Measurements from ENCODE around the gene CIRBP. TPM values are rescaled to one million over a fixed set of nuclear protein-coding genes. Genes with fewer than 3 reads are reported as not detected.
A peak's percentile ranks its signal among the peaks of the same experiment; 100 is the strongest.

Gene CIRBP
- total RNA-seq, 2 donors from 2014 or later = 492 to 644 TPM

DNA sequence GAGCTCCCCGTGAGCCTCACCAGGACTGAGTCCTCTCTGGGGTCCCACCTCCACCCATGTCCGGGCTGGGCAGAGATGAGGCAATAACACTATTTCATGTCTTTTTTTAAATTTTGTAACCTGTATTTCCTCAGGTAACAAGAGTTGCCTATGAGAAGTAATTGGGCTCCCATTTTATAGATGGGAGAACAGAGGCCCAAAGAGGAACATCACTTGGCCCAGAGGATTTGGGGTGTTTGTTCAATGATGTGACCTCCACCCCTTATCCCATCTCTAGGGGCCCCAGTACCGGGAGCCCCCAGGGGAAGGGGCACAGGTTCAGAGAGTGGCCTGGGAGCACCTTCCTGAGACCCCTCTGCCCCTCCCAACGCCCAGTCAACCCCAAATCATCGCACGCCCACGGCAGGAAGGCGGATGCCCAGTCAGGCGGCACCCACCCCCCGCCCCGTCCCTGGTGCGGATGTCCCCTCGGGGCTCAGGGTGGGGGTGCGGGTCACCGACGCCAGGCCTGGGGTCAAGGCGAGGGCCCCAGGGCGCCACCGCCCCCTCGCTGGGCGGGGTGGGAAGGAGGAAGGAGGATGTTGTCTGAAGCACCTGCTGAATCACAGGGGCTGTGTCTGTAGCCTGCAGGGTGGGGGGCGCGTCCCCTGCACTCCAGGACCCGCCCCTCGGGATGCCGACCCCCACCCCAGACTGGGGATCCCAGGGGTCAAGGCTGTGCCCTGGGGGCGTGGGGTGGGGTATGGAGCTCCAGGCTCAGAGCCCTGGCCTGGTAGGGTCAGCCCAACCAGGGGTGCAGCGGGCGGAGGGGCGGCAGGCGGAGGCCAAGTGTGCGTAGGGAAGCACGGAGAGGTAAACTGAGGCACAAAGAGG, 9.0 kb upstream of the CIRBP start:
- peak overlapping the region; percentile 76 to 95 for H3K27ac ChIP-seq
- DNase-seq (ENCODE audit: low spot score) (no peak), ATAC-seq (ENCODE audit: insufficient number of reproducible peaks, low FRiP score, low read depth) (no peak)
- H3K9me3 ChIP-seq = no peaks in the 10 kb centered on the region
- peaks cover 27% of the 10 kb centered on the region for H3K36me3 ChIP-seq
- peak overlapping the region; percentile 82 for H3K4me3 ChIP-seq
- peaks cover 56 to 77% of the 10 kb centered on the region in 2 donors for H3K4me1 ChIP-seq (ENCODE audit: control insufficient read depth in 1 of 2, low read depth in 2 of 2)
- TF ChIP-seq, protein P1, sequence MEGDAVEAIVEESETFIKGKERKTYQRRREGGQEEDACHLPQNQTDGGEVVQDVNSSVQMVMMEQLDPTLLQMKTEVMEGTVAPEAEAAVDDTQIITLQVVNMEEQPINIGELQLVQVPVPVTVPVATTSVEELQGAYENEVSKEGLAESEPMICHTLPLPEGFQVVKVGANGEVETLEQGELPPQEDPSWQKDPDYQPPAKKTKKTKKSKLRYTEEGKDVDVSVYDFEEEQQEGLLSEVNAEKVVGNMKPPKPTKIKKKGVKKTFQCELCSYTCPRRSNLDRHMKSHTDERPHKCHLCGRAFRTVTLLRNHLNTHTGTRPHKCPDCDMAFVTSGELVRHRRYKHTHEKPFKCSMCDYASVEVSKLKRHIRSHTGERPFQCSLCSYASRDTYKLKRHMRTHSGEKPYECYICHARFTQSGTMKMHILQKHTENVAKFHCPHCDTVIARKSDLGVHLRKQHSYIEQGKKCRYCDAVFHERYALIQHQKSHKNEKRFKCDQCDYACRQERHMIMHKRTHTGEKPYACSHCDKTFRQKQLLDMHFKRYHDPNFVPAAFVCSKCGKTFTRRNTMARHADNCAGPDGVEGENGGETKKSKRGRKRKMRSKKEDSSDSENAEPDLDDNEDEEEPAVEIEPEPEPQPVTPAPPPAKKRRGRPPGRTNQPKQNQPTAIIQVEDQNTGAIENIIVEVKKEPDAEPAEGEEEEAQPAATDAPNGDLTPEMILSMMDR (IDR thresholded peaks at IDR 0.05) = no peak
- no peaks in the 10 kb centered on the region for H3K27me3 ChIP-seq (replicated peaks; ENCODE audit: insufficient read depth)

DNA sequence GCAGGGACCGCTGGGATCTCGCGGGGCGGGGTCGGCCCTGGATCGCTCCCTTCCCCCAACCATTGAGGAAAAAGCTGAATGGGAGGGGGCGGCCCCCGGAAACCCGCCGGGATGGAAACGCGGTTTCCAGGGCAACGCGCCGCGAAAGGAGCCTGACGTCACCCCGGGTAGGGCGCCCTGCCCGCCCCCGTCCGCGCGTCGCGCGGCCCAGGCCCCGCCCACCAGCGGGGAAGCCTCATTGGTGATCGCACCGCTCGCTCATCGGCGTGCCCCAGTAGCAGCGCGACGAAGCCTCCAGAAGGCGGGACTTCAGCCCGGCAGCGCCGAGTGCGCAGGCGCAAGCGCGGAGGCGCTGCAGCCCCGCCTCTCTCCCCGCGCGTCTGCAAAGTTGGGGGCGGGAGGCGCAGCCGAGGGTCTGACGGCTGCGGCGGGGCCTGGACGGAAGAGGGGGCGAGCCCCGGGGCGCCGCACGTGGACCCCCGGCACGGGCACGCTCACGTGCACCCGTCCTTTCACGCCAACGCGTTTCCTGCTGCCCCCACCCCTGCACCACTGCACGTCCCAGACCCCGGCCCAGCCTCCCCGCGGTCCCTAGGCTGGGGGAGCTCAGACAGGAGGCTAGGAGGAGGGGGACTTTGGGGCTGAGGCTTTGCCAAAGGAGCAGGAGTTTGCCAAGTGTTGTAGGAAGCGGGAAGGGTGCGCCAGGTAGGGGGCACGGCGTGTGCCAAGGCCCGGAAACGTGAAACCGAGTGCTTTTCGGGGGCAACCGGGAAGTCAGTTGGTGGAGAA, 8.2 kb upstream of the CIRBP start:
- H3K9me3 ChIP-seq = no peaks in the 10 kb centered on the region
- peak; percentile 19 for ATAC-seq (ENCODE audit: insufficient number of reproducible peaks, low FRiP score, low read depth)
- peaks cover 18% of the 10 kb centered on the region for H3K36me3 ChIP-seq
- H3K4me3 ChIP-seq = peak overlapping the region; percentile 82
- H3K27me3 ChIP-seq (replicated peaks; ENCODE audit: insufficient read depth) = no peaks in the 10 kb centered on the region
- no peak for DNase-seq (ENCODE audit: low spot score)
- peak overlapping the region; percentile 95 to 98 for H3K27ac ChIP-seq
- peaks cover 53 to 76% of the 10 kb centered on the region in 2 donors for H3K4me1 ChIP-seq (ENCODE audit: control insufficient read depth in 1 of 2, low read depth in 2 of 2)
- TF ChIP-seq, protein P1 (IDR thresholded peaks at IDR 0.05) = no peak

DNA sequence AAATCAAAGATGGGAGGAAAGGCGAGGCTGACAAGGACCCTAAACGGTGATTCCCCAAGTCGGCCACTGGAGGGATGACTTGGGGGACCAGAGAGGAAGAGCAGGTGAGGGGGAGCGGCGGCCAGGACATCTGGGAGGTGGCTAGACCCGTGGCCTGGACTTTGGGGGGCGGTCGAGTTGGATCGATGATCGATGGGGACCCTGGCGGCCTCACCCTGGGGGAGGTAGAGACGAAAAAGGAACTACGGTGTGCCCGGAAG, 7.7 kb upstream of the CIRBP start:
- Histone ChIP-seq H3K27ac (peak overlapping the region; percentile 95 to 98), H3K9me3 (no peaks in the 10 kb centered on the region), H3K27me3 (replicated peaks; ENCODE audit: insufficient read depth) (no peaks in the 10 kb centered on the region), H3K4me3 (peak overlapping the region; percentile 82), H3K36me3 (peaks cover 13% of the 10 kb centered on the region), H3K4me1 (ENCODE audit: control insufficient read depth in 1 of 2, low read depth in 2 of 2) (peaks cover 57 to 78% of the 10 kb centered on the region in 2 donors)
- no peak for DNase-seq (ENCODE audit: low spot score)
- no peak for ATAC-seq (ENCODE audit: insufficient number of reproducible peaks, low FRiP score, low read depth)
- TF ChIP-seq, protein P1 (IDR thresholded peaks at IDR 0.05) = no peak

DNA sequence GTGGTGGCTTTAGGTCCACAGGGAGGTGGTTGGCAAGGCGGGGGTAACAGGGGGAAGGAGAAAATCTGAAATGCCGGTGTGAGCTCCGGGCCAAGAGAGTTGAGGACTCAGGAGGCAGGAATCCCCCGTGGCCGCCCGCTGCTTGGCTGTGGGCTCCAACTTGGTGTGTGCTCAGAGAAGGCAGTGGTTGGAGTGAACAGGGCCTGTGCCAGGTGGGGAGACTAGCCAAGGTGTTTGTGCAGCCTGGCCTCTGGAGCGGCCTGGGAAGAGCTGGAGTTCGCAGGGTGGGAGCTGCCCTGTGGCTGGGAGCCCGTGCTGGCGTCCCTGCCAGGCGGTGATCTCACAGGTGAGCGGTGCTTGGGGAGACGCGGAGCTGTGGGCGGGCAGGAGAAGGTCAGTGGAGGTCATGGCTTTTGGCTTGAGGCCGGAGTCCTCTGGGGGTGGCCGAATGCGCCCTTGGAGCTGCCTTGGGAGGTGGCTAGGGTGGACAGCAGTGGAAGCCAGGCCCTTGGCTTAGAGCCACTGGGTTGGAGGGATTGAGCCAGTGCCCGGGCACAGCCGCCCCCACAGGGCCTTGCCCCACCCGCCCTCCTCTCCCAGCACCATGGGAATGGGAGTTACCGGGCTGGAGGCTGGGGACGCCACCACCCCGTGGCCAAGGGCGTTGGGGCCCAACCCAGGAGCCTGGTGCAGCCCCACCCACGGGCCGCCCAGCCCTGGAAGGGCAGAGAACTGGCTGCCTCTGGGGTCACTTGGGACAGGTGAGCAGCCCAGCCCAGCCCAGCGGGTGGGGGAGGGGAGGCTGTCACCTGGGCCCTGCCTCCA, 7.1 kb upstream of the CIRBP start:
- DNase-seq (ENCODE audit: low spot score) (peak; percentile 74), ATAC-seq (ENCODE audit: insufficient number of reproducible peaks, low FRiP score, low read depth) (peak; percentile 8)
- Histone ChIP-seq H3K4me1 (ENCODE audit: control insufficient read depth in 1 of 2, low read depth in 2 of 2) (peaks cover 57 to 79% of the 10 kb centered on the region in 2 donors), H3K9me3 (no peaks in the 10 kb centered on the region), H3K4me3 (peak overlapping the region; percentile 82), H3K36me3 (peaks cover 9% of the 10 kb centered on the region), H3K27ac (peak overlapping the region; percentile 95 to 98), H3K27me3 (replicated peaks; ENCODE audit: insufficient read depth) (no peaks in the 10 kb centered on the region)
- TF ChIP-seq, protein P1 (IDR thresholded peaks at IDR 0.05) = no peak
